ENCODE results near the gene EBF4. TPM values are rescaled to one million over a fixed set of nuclear protein-coding genes. Genes with fewer than 3 reads are reported as not detected.

Gene EBF4
- total RNA-seq, 1 donor from 2014 or later, result 5.9 TPM

- peaks cover 8% of the 10 kb centered on the region for H3K27me3 Mint-ChIP-seq (ENCODE audit: unreplicated experiment)
- H3K36me3 Mint-ChIP-seq (ENCODE audit: low read depth, unreplicated experiment), result no peaks in the 10 kb centered on the region
- H3K4me3 Mint-ChIP-seq (ENCODE audit: unreplicated experiment), result no peak overlapping the region
- TF ChIP-seq, protein P1, sequence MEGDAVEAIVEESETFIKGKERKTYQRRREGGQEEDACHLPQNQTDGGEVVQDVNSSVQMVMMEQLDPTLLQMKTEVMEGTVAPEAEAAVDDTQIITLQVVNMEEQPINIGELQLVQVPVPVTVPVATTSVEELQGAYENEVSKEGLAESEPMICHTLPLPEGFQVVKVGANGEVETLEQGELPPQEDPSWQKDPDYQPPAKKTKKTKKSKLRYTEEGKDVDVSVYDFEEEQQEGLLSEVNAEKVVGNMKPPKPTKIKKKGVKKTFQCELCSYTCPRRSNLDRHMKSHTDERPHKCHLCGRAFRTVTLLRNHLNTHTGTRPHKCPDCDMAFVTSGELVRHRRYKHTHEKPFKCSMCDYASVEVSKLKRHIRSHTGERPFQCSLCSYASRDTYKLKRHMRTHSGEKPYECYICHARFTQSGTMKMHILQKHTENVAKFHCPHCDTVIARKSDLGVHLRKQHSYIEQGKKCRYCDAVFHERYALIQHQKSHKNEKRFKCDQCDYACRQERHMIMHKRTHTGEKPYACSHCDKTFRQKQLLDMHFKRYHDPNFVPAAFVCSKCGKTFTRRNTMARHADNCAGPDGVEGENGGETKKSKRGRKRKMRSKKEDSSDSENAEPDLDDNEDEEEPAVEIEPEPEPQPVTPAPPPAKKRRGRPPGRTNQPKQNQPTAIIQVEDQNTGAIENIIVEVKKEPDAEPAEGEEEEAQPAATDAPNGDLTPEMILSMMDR (IDR thresholded peaks at IDR 0.05; ENCODE audit: unreplicated experiment), result no peak
- no peak for DNase-seq (ENCODE audit: low spot score)
- no peaks in the 10 kb centered on the region for H3K9me3 Mint-ChIP-seq (ENCODE audit: unreplicated experiment)
- H3K4me1 Mint-ChIP-seq (ENCODE audit: unreplicated experiment), result peaks cover 3% of the 10 kb centered on the region
- peak overlapping the region; percentile 12 for H3K27ac Mint-ChIP-seq (ENCODE audit: unreplicated experiment)
These were observed 14.9 kb downstream of the EBF4 start for GRCh38 chr20:2707353-2708072.

DNA sequence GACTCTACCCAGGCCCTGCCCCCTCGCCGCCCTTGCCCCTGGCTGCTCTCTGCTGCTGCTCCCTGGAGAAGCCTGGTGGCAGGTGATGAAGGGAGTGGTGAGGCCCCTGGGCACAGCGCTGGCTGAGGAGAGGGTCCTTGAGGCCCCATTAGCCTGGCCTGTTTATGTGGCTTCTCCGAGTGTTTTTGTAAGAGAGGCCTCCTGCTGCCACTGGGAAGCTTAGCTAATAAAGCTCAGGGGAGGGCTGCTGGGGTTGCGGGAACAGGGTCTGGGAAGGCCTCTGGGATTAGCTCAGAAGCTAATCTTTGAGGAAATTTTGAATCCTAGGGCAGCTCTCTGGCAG, 15.5 kb downstream of the EBF4 start:
- Mint-ChIP-seq H3K4me3 (ENCODE audit: unreplicated experiment) (no peak overlapping the region), H3K27ac (ENCODE audit: unreplicated experiment) (no peak overlapping the region), H3K4me1 (ENCODE audit: unreplicated experiment) (peaks cover 3% of the 10 kb centered on the region), H3K36me3 (ENCODE audit: low read depth, unreplicated experiment) (no peaks in the 10 kb centered on the region), H3K27me3 (ENCODE audit: unreplicated experiment) (peaks cover 8% of the 10 kb centered on the region), H3K9me3 (ENCODE audit: unreplicated experiment) (no peaks in the 10 kb centered on the region)
- TF ChIP-seq, protein P1 (IDR thresholded peaks at IDR 0.05; ENCODE audit: unreplicated experiment), result no peak
- DNase-seq (ENCODE audit: low spot score), result no peak

DNA sequence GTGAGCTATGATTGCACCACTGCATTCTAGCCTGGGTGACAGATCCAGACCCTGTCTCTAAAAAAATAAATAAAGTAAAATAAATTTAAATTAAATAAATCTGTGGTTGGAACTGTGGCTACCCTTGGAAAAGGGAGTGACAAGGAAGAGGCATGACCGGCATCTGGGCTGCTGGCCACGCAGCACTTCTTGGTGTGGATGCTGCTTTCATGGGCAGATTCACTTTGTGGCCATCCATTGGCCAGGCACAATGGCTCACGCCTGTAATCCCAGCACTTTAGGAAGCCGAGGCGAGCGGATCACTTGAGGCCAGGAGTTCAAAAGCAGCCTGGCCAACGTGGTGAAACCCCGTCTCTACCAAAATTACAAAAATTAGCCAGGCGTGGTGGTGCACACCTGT, 16.1 kb downstream of the EBF4 start:
- no peak overlapping the region for H3K4me3 Mint-ChIP-seq (ENCODE audit: unreplicated experiment)

DNA sequence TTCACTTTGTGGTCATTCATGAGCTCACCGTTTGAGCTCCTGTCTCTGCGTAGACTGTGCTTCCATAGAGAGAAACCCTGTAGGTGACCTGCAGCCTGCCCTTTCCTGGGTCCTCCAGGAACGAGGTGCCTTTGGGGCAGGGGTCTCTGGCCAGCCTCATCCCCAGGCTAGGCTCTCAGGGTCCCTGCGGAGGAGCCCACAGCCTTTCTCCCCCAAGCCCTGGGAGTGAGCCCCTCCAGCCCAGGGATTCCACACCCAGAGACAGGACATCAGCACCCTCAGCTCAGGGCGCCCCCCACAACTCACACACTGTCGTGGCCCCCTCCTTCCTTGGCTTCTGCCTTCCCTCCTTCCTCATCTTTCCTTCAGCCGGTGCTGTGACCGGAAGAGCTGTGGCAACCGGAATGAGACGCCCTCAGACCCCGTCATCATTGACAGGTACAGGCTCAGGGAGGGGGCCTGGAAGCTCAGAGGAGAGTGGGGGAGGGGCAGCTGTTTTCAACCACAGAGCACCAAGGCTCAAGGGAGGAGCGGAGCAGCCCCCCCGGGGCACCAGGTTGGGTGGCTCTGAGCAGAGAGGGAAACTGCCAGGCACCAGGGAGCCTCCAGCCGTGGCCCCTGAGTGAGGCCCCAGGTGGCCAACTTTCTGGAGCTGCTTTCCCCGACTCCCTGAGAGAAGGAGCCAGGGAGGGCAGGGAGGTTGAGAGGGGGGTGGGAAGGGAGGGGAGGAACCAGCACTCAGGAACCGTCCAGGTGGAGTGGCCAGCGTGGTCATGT, 16.8 kb downstream of the EBF4 start:
- no peak for DNase-seq (ENCODE audit: low spot score)
- TF ChIP-seq, protein P1 (IDR thresholded peaks at IDR 0.05; ENCODE audit: unreplicated experiment), result no peak
- H3K27ac Mint-ChIP-seq (ENCODE audit: unreplicated experiment), result no peak overlapping the region
- no peaks in the 10 kb centered on the region for H3K9me3 Mint-ChIP-seq (ENCODE audit: unreplicated experiment)
- H3K36me3 Mint-ChIP-seq (ENCODE audit: low read depth, unreplicated experiment), result no peaks in the 10 kb centered on the region
- H3K27me3 Mint-ChIP-seq (ENCODE audit: unreplicated experiment), result peaks cover 4% of the 10 kb centered on the region
- H3K4me1 Mint-ChIP-seq (ENCODE audit: unreplicated experiment), result peaks cover 3% of the 10 kb centered on the region
- no peak overlapping the region for H3K4me3 Mint-ChIP-seq (ENCODE audit: unreplicated experiment)

More for the DNA sequence above, 16.1 kb downstream of the EBF4 start:
- TF ChIP-seq, protein P1 (IDR thresholded peaks at IDR 0.05; ENCODE audit: unreplicated experiment), result no peak
- DNase-seq (ENCODE audit: low spot score), result no peak
- Mint-ChIP-seq H3K9me3 (ENCODE audit: unreplicated experiment) (no peaks in the 10 kb centered on the region), H3K27me3 (ENCODE audit: unreplicated experiment) (peaks cover 6% of the 10 kb centered on the region), H3K36me3 (ENCODE audit: low read depth, unreplicated experiment) (no peaks in the 10 kb centered on the region), H3K27ac (ENCODE audit: unreplicated experiment) (no peak overlapping the region), H3K4me1 (ENCODE audit: unreplicated experiment) (peaks cover 3% of the 10 kb centered on the region)

DNA sequence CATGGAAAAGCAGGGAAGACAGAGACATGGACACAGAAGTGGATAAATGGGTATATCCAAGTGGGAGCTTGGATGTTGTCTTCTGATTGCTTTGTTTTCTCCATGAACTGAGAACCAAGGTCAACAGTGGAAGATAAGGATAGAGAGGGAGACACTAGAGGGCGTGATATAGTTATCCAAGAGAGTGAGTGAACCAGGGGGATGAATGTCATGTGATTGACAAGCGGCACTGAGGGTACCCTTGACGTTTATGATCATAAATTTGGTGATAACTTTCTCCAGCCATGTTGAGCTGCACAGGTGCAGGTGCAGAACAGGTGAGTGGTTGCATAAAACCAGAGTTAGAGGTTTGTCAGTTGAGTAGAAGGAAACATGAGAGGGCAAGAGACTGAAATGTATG, 20.7 kb downstream of the EBF4 start:
- Mint-ChIP-seq H3K9me3 (ENCODE audit: unreplicated experiment) (no peaks in the 10 kb centered on the region), H3K27me3 (ENCODE audit: unreplicated experiment) (no peaks in the 10 kb centered on the region), H3K27ac (ENCODE audit: unreplicated experiment) (no peak overlapping the region), H3K4me3 (ENCODE audit: unreplicated experiment) (no peak overlapping the region), H3K4me1 (ENCODE audit: unreplicated experiment) (no peaks in the 10 kb centered on the region), H3K36me3 (ENCODE audit: low read depth, unreplicated experiment) (no peaks in the 10 kb centered on the region)
- TF ChIP-seq, protein P1 (IDR thresholded peaks at IDR 0.05; ENCODE audit: unreplicated experiment), result no peak
- DNase-seq (ENCODE audit: low spot score), result no peak

Data from endothelial cell (in vitro differentiated cells).